K562 (cell line): ENCODE results near the gene LINGO3.

ENCODE experiments used
- FOS ChIP-seq: IDR thresholded peaks from 3 replicates; pipeline ENCODE4 v1.6.1; 2011; ENCODE audit not compliant: insufficient read length; ENCODE audit errors: extremely low read depth
- MED1 ChIP-seq: sonication (generic); formaldehyde crosslinking; IDR thresholded peaks from 2 replicates; pipeline ENCODE4 v1.8.1; 2023; ENCODE audit warnings: missing genetic modification reagents, borderline replicate concordance
- TF ChIP-seq, protein P1 (sequence below): fragments of 450-650 bp; formaldehyde crosslinking; IDR thresholded peaks from 2 replicates; pipeline ENCODE4 v1.4.0; 2020; ENCODE audit warnings: mild to moderate bottlenecking, mixed read lengths
- TF ChIP-seq, protein P2 (sequence below): sonication (generic); formaldehyde crosslinking; IDR thresholded peaks from 2 replicates; pipeline ENCODE4 v1.9.0; 2022; ENCODE audit warnings: mild to moderate bottlenecking, missing genetic modification reagents

DNA sequence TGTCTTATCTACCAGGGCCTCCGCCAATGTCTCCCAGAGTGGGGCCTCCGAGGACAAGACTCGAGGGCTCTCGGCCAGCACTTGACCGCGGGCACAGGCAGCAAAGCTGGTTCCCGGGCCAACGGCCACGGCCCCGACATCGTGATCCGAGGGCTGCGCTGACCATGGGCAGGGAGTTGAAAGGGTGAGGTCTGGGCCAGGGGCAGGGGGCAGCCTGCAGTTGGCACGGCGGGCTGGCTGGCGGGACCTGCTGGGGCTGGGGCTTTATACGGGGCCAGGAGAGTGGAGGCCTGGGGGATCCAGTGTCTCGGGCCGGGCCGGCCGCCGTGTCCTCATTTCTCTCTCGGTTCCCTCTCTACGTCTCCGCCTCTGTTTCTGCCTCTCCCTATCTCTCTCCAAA is 9.8 kb upstream of the LINGO3 start:
- TF ChIP-seq MED1 (CRISPR knock-in tag) (no peak), FOS (no peak)
- TF ChIP-seq, protein P1, sequence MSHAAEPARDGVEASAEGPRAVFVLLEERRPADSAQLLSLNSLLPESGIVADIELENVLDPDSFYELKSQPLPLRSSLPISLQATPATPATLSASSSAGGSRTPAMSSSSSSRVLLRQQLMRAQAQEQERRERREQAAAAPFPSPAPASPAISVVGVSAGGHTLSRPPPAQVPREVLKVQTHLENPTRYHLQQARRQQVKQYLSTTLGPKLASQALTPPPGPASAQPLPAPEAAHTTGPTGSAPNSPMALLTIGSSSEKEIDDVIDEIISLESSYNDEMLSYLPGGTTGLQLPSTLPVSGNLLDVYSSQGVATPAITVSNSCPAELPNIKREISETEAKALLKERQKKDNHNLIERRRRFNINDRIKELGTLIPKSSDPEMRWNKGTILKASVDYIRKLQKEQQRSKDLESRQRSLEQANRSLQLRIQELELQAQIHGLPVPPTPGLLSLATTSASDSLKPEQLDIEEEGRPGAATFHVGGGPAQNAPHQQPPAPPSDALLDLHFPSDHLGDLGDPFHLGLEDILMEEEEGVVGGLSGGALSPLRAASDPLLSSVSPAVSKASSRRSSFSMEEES (CRISPR knock-in tag), result no peak
- TF ChIP-seq, protein P2, sequence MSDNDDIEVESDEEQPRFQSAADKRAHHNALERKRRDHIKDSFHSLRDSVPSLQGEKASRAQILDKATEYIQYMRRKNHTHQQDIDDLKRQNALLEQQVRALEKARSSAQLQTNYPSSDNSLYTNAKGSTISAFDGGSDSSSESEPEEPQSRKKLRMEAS (CRISPR knock-in tag), result no peak
